Panc1 (cell line): ENCODE results near the gene XYLT1.

Experiments
- CTCF ChIP-seq: fragments of 450-650 bp; IDR thresholded peaks from 2 replicates; pipeline ENCODE4 v1.5.1; 2017; ENCODE audit warnings: mild to moderate bottlenecking
- REST ChIP-seq, 2 experiments: IDR thresholded peaks; 2 replicates each; pipeline ENCODE4 v1.6.1; 2011 to 2012; ENCODE audit warnings: low read depth in 2 of 2, control low read depth in 1 of 2, low read length in 1 of 2, mild to moderate bottlenecking in 1 of 2, moderate library complexity in 1 of 2; ENCODE audit not compliant: insufficient read depth in 1 of 2
- TCF7L2 ChIP-seq: IDR thresholded peaks from 2 replicates; pipeline ENCODE4 v1.6.1; 2011; ENCODE audit warnings: mild to moderate bottlenecking, low read depth, low read length, inconsistent platforms

GRCh38 chr16:17222871-17223401 is 247.8 kb downstream of the XYLT1 start:
- TF ChIP-seq CTCF (no peak), TCF7L2 (no peak), REST (IDR thresholded peaks at IDR 0.05; ENCODE audit: insufficient read depth in 1 of 2, low read depth in 2 of 2, low read length in 1 of 2) (no peak)
